H1 (cell line): ENCODE results near the gene SNX7. TPM values are rescaled to one million over a fixed set of nuclear protein-coding genes. Genes with fewer than 3 reads are reported as not detected.

Source experiments
- CTCF ChIA-PET: fragments of 300-600 bp; sonication (Branson Sonifier 250); formaldehyde crosslinking; loops from one replicate; lab custom pipeline; 2021; ENCODE audit not compliant: partially characterized antibody; lab: Charles Lee
- POLR2A ChIA-PET: fragments of 300-600 bp; sonication (Branson Sonifier 250); formaldehyde crosslinking; loops from one replicate; lab custom pipeline; 2021; ENCODE audit warnings: inconsistent platforms; ENCODE audit not compliant: partially characterized antibody; lab: Charles Lee
- DNase-seq, 2 experiments: peaks; one replicate each; pipeline versions ENCODE4 v3.0.0 to v3.0.0-alpha.2; 2010 to 2022; ENCODE audit warnings: low spot score in 2 of 2, low read depth in 1 of 2, mixed read lengths in 1 of 2
- FAIRE-seq: peaks from 2 replicates; lab custom pipeline; 2011; peaks lifted over from hg19 to GRCh38; lab: Jason Lieb, UNC
- H2AFZ ChIP-seq: 2 replicates; pipeline ENCODE4 v1.8.1; 2012; ENCODE audit warnings: low read length, inconsistent platforms
- H2AK5ac ChIP-seq: 2 replicates; pipeline ENCODE4 v1.6.1; 2013; ENCODE audit warnings: low read depth, low read length
- H2BK120ac ChIP-seq: replicated peaks from 2 replicates; pipeline ENCODE3; 2013; ENCODE audit warnings: low read depth, low read length, inconsistent platforms
- H2BK12ac ChIP-seq: 2 replicates; pipeline ENCODE4 v1.6.1; 2013; ENCODE audit warnings: low read depth, low read length
- H2BK15ac ChIP-seq: 2 replicates; pipeline ENCODE4 v1.6.1; 2013; ENCODE audit warnings: low read length
- H2BK20ac ChIP-seq: 2 replicates; pipeline ENCODE4 v1.6.1; 2013; ENCODE audit warnings: low read length
- H2BK5ac ChIP-seq: 2 replicates; pipeline ENCODE4 v1.6.1; 2013; ENCODE audit warnings: low read depth, low read length
- H3K14ac ChIP-seq: 2 replicates; pipeline ENCODE4 v1.6.1; 2013; ENCODE audit warnings: inconsistent platforms; ENCODE audit not compliant: insufficient read length
- H3K18ac ChIP-seq: 2 replicates; pipeline ENCODE4 v1.6.1; 2013; ENCODE audit warnings: low read length; ENCODE audit errors: extremely low read depth
- H3K23ac ChIP-seq: 2 replicates; pipeline ENCODE4 v1.6.1; 2013; ENCODE audit warnings: inconsistent platforms; ENCODE audit not compliant: insufficient read length
- H3K23me2 ChIP-seq: 2 replicates; pipeline ENCODE4 v1.6.1; 2013; ENCODE audit warnings: low read depth, low read length
- H3K27ac ChIP-seq: 2 replicates; pipeline ENCODE4 v1.6.1; 2011; ENCODE audit warnings: low read depth, low read length, inconsistent platforms
- H3K27me3 ChIP-seq, 4 experiments: replicated peaks in 1 of 4; 1 replicate in 1 of 4; 2 replicates in 3 of 4; pipeline versions ENCODE4 v1.6.1 to v1.8.1; 2011 to 2013; ENCODE audit warnings: low read length in 3 of 4, mild to moderate bottlenecking in 3 of 4, inconsistent platforms in 2 of 4, mixed read lengths in 2 of 4, moderate library complexity in 1 of 4; ENCODE audit not compliant: control insufficient read depth in 3 of 4, insufficient read depth in 3 of 4; ENCODE audit errors: extremely low read depth in 1 of 4
- H3K36me3 ChIP-seq, 4 experiments: 2 replicates each; pipeline versions ENCODE4 v1.6.1 to v1.8.1; 2011 to 2013; ENCODE audit warnings: mild to moderate bottlenecking in 4 of 4, low read length in 3 of 4, moderate library complexity in 2 of 4, control low read depth in 1 of 4, inconsistent platforms in 1 of 4; ENCODE audit not compliant: insufficient read depth in 4 of 4, control insufficient read depth in 2 of 4
- H3K4ac ChIP-seq: replicated peaks from 2 replicates; pipeline ENCODE3; 2013; ENCODE audit warnings: low read length, low read depth, mixed read lengths, inconsistent platforms; ENCODE audit not compliant: insufficient read length
- H3K4me1 ChIP-seq, 4 experiments: replicated peaks in 1 of 4; 1 replicate in 1 of 4; 2 replicates in 3 of 4; pipeline versions ENCODE4 v1.6.1 to v1.8.1; 2011 to 2013; ENCODE audit warnings: low read length in 3 of 4, inconsistent platforms in 2 of 4, mixed read lengths in 1 of 4; ENCODE audit not compliant: insufficient read depth in 4 of 4, control insufficient read depth in 3 of 4
- H3K4me2 ChIP-seq, 2 experiments: 2 replicates each; pipeline versions ENCODE4 v1.6.1 to v1.8.1; 2011 to 2013; ENCODE audit warnings: low read depth in 2 of 2, low read length in 2 of 2, control low read depth in 1 of 2, inconsistent platforms in 1 of 2, mild to moderate bottlenecking in 1 of 2; ENCODE audit not compliant: insufficient read depth in 1 of 2
- H3K4me3 ChIP-seq, 4 experiments: fragments of 200-600, 300-600 bp in 1 of 4; sonication (generic), shearing (Covaris generic), sonication (Bioruptor Twin) in 1 of 4; 2 replicates each; pipeline versions ENCODE4 v1.5.1 to v1.8.1; 2011 to 2016; ENCODE audit warnings: low read length in 4 of 4, low read depth in 3 of 4, control low read depth in 2 of 4, inconsistent platforms in 2 of 4, mild to moderate bottlenecking in 2 of 4, mixed read lengths in 1 of 4, moderate library complexity in 1 of 4; ENCODE audit not compliant: insufficient read depth in 2 of 4; ENCODE audit errors: extremely low read depth in 1 of 4
- H3K56ac ChIP-seq: replicated peaks from 2 replicates; pipeline ENCODE3; 2013; ENCODE audit warnings: low read depth, mild to moderate bottlenecking, mixed read lengths, low read length, inconsistent platforms; ENCODE audit not compliant: insufficient read length
- H3K79me1 ChIP-seq: 2 replicates; pipeline ENCODE4 v1.6.1; 2013; ENCODE audit warnings: low read depth, low read length, control low read depth
- H3K79me2 ChIP-seq, 2 experiments: 2 replicates each; pipeline versions ENCODE4 v1.6.1 to v1.8.1; 2012 to 2013; ENCODE audit warnings: low read length in 2 of 2, mild to moderate bottlenecking in 2 of 2, inconsistent platforms in 1 of 2; ENCODE audit not compliant: insufficient read depth in 2 of 2, control insufficient read depth in 1 of 2
- H3K9ac ChIP-seq, 4 experiments: replicated peaks in 1 of 4; 1 replicate in 1 of 4; 2 replicates in 3 of 4; pipeline versions ENCODE4 v1.6.1 to v1.8.1; 2011 to 2013; ENCODE audit warnings: low read depth in 3 of 4, low read length in 3 of 4, control low read depth in 2 of 4, mild to moderate bottlenecking in 2 of 4, moderate library complexity in 2 of 4, inconsistent platforms in 1 of 4; ENCODE audit errors: extremely low read depth in 1 of 4
- H3K9me3 ChIP-seq, 2 experiments: 2 replicates each; pipeline versions ENCODE4 v1.6.1 to v1.8.1; 2012 to 2013; ENCODE audit warnings: mild to moderate bottlenecking in 2 of 2, moderate library complexity in 2 of 2, control low read depth in 1 of 2, inconsistent platforms in 1 of 2, low read depth in 1 of 2, low read length in 1 of 2, mixed read lengths in 1 of 2; ENCODE audit not compliant: insufficient read depth in 2 of 2
- H4K20me1 ChIP-seq, 2 experiments: replicated peaks in 1 of 2; 2 replicates each; pipeline versions ENCODE3 to v1.8.1; 2011 to 2013; ENCODE audit warnings: inconsistent platforms in 2 of 2, low read length in 2 of 2, mild to moderate bottlenecking in 1 of 2; ENCODE audit not compliant: insufficient read depth in 2 of 2, control insufficient read depth in 1 of 2
- H4K5ac ChIP-seq: 2 replicates; pipeline ENCODE4 v1.6.1; 2013; ENCODE audit warnings: low read length, low read depth, mixed read lengths, inconsistent platforms; ENCODE audit not compliant: insufficient read length
- H4K8ac ChIP-seq: 2 replicates; pipeline ENCODE4 v1.8.0; 2013; ENCODE audit warnings: mild to moderate bottlenecking, moderate library complexity, low read length, inconsistent platforms; ENCODE audit not compliant: insufficient read depth; ENCODE audit errors: extremely low read depth
- H4K91ac ChIP-seq: replicated peaks from 2 replicates; pipeline ENCODE3; 2013; ENCODE audit warnings: low read length, mixed read lengths, inconsistent platforms; ENCODE audit not compliant: insufficient read length
- GTF2F1 ChIP-seq: IDR thresholded peaks from 2 replicates; pipeline ENCODE4 v1.6.1; 2012; ENCODE audit warnings: low read depth, low read length, improper control_type of control experiment, borderline replicate concordance
- POU5F1 ChIP-seq: IDR thresholded peaks from 2 replicates; pipeline ENCODE4 v1.6.1; 2011; ENCODE audit warnings: low read depth, mild to moderate bottlenecking, low read length, moderate library complexity
- TAF1 ChIP-seq: IDR thresholded peaks from 2 replicates; pipeline ENCODE4 v1.6.1; 2011; ENCODE audit warnings: mild to moderate bottlenecking, low read depth, low read length
- polyA plus RNA-seq, 7 experiments: library from polyadenylated mRNA; depleted of rRNA in 3 of 7; stranded (reverse) in 5 of 7; unstranded in 2 of 7; fragments of >200 nt in 5 of 7; fragments of 200-250 nt in 2 of 7; gene quantifications; 1 replicate in 5 of 7; 2 replicates in 1 of 7; 4 replicates in 1 of 7; pipeline versions ENCODE4 v1.2.1 to v1.2.3, GENCODE V29; 2011 to 2013; ENCODE audit warnings: missing spikeins in 2 of 7, mixed read lengths in 2 of 7
- total RNA-seq: library from RNA; stranded (reverse); fragmentation: NEBNext Ultra II Directional; extraction: Animal tissue kit (Norgen Biotek cat#: 25700); gene quantifications from 2 replicates; pipeline ENCODE4 v1.2.1, GENCODE V29; 2021
- TF ChIP-seq, protein P1 (sequence below): IDR thresholded peaks from 2 replicates; pipeline ENCODE4 v1.6.1; 2011; ENCODE audit warnings: low read length, improper control_type of control experiment
- TF ChIP-seq, protein P2 (sequence below): IDR thresholded peaks from 2 replicates; pipeline ENCODE4 v1.6.1; 2011; ENCODE audit warnings: low read depth, mild to moderate bottlenecking, low read length; ENCODE audit not compliant: insufficient read depth

Gene SNX7
- total and polyA plus RNA-seq, 2 of the 8 experiments (the other 6 are each of a cell fraction or from before 2014, with no cell fraction given), result 9.2 to 23.8 TPM

DNA sequence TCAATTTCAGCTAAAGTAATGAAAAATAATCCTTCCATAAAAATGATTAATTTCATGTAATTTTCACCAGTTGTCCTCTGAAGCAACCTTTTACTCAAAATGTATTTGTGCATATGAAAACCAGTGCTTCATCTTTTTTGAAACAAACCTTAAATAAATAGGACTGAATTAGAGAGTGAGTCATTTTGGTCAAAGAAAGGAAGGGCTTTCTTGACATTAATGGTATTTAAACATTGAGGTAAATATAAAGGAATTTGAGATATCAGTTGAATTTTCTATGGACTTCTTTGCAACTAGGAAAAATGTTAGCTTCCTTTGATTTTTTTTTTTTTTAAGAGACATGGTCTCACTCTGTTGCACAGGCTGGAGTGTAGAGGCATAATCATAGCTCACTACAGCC, 38.7 kb downstream of the SNX7 start:
- no peak overlapping the region for H2BK120ac ChIP-seq
- no peaks in the 10 kb centered on the region for H3K23me2 ChIP-seq
- no peak overlapping the region for H2BK20ac ChIP-seq
- H3K27me3 ChIP-seq, result no peaks in the 10 kb centered on the region
- TF ChIP-seq POU5F1, result no peak
- TF ChIP-seq, protein P1, sequence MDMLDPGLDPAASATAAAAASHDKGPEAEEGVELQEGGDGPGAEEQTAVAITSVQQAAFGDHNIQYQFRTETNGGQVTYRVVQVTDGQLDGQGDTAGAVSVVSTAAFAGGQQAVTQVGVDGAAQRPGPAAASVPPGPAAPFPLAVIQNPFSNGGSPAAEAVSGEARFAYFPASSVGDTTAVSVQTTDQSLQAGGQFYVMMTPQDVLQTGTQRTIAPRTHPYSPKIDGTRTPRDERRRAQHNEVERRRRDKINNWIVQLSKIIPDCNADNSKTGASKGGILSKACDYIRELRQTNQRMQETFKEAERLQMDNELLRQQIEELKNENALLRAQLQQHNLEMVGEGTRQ, result no peak
- no peak for TF ChIP-seq GTF2F1
- no peak for TF ChIP-seq TAF1
- TF ChIP-seq, protein P2, sequence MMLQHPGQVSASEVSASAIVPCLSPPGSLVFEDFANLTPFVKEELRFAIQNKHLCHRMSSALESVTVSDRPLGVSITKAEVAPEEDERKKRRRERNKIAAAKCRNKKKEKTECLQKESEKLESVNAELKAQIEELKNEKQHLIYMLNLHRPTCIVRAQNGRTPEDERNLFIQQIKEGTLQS, result no peak
- H2BK15ac ChIP-seq, result no peak overlapping the region
- ChIA-PET CTCF (interaction anchor here (0.6 kb wide), 1 partner anchor 61 kb away, joined by 3 read pairs; no protein-coding TSS in a partner anchor), POLR2A (no interaction called here)
- H3K4me3 ChIP-seq, result no peak overlapping the region
- DNase-seq, result no peak
- no peaks in the 10 kb centered on the region for H3K4me1 ChIP-seq
- H3K9ac ChIP-seq, result no peak overlapping the region
- no peak for FAIRE-seq
- H2BK12ac ChIP-seq, result no peak overlapping the region
- no peak overlapping the region for H3K27ac ChIP-seq
- H2AK5ac ChIP-seq, result no peak overlapping the region
- no peak overlapping the region for H3K56ac ChIP-seq
- no peaks in the 10 kb centered on the region for H3K36me3 ChIP-seq
- no peaks in the 10 kb centered on the region for H3K79me2 ChIP-seq
- H3K18ac ChIP-seq, result no peak overlapping the region
- H3K4me2 ChIP-seq, result no peak overlapping the region
- no peaks in the 10 kb centered on the region for H3K9me3 ChIP-seq
- no peak overlapping the region for H3K4ac ChIP-seq
- H4K8ac ChIP-seq, result no peak overlapping the region
- H2AFZ ChIP-seq, result no peak overlapping the region
- H3K14ac ChIP-seq, result no peak overlapping the region
- no peaks in the 10 kb centered on the region for H3K79me1 ChIP-seq
- H2BK5ac ChIP-seq, result no peak overlapping the region
- no peaks in the 10 kb centered on the region for H4K20me1 ChIP-seq
- H4K5ac ChIP-seq, result no peak overlapping the region
- H4K91ac ChIP-seq, result no peak overlapping the region
- H3K23ac ChIP-seq, result no peak overlapping the region
